C4-2B (cell line): Measurements from ENCODE around the gene DHX16.

ENCODE experiments used
- H3K27ac ChIP-seq: fragments of 450-650 bp; 2 replicates; pipeline ENCODE4 v1.5.1; 2017
- CTCF ChIP-seq: fragments of 450-650 bp; conservative IDR thresholded peaks from 2 replicates; pipeline ENCODE4 v1.5.1; 2017; ENCODE audit warnings: mild to moderate bottlenecking
- ZFX ChIP-seq: fragments of 450-650 bp; IDR thresholded peaks from 2 replicates; pipeline ENCODE4 v1.6.1; 2017

DHX16 gene

GRCh38 chr6:30672445-30673253, at the start of gene DHX16:
TSS of gene DHX16 (minus strand) at chr6:30673006. CDS start at chr6:30672841, 165 bp downstream.
- peak within 1 kb of the TSS; percentile 70 for H3K27ac ChIP-seq

GRCh38 chr6:30722025-30722279, 49.1 kb upstream of the DHX16 start:
- H3K27ac ChIP-seq = peak overlapping the region; percentile 93

More at GRCh38 chr6:30672445-30673253, at the start of gene DHX16:
- TF ChIP-seq CTCF (peak; percentile 95), ZFX (no peak)

GRCh38 chr6:30721198-30722024, 48.6 kb upstream of the DHX16 start:
- peak overlapping the region; percentile 93 for H3K27ac ChIP-seq
- TF ChIP-seq ZFX (no peak), CTCF (no peak; the same call in 1 of the 2 replicates)

GRCh38 chr6:30720738-30721197, 48.0 kb upstream of the DHX16 start:
- TF ChIP-seq CTCF (no peak), ZFX (no peak)
- peak overlapping the region; percentile 93 for H3K27ac ChIP-seq

- H3K27ac ChIP-seq = peak within 1 kb of the TSS; percentile 93
- TF ChIP-seq ZFX (no peak), CTCF (no peak)
Observed at GRCh38 chr6:30719791-30720737, 47.3 kb upstream of the DHX16 start, which contains the start of gene TUBB. TSS of gene TUBB (plus strand) at chr6:30720352. CDS start at chr6:30720507, 155 bp downstream.

- H3K27ac ChIP-seq = peak overlapping the region; percentile 93
- TF ChIP-seq ZFX (no peak), CTCF (no peak)
Observed at GRCh38 chr6:30719356-30719755, 46.5 kb upstream of the DHX16 start.

- peak overlapping the region; percentile 93 for H3K27ac ChIP-seq
Observed at GRCh38 chr6:30717845-30718720, 45.3 kb upstream of the DHX16 start.
